Effector CD8-positive, alpha-beta T cell (primary cell): ENCODE measurements around the gene C1orf232.

Experiments used
- DNase-seq: peaks from one replicate; lab custom pipeline; 2025; lab: John Stamatoyannopoulos, UW

Gene C1orf232

GRCh38 chr1:26156285-26157038, 12.3 kb downstream of the C1orf232 start:
- no peak for DNase-seq

DNA sequence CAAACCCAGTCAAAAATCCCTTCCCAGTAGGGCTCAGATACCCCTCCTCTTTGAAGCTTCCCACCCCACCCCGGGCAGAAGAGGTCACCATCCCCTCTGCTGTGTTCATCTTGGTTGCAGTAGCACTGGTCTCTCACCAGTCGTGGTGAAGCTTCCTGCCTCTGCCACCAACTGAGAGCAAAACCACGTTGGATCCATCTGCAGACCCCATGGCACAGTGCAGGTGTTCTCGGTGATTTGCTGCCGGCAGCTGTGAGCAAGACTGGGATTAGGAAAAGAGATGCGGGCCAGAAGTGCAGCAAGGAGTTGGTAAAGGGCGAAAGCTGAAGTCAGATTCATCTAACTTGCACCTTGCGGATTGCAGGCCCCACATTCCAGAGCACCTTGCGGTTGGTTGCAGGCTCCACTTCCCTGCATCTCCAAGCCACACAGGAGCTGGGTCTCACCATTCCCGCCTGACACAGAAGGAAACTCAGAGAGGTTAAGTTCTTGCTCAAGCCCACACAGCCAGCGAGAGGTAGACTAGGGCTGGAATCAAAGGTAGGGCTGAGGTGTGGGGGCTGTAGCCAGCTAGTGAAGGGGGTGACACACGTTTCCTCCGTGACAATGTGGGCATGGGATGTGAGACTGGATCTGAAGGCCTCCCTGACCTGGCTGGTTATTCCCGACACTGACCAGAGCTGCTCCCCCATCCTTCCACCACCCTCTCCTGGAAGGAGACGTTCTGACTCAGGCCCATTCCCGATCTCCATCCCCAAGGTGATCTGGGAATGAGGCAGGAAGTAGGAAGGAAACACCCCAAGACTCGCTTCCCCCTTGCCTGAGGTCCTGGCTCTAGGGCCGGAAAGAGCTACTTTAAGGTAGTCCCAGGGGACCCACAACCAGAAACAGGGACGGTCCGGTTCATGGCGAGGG, 13.1 kb downstream of the C1orf232 start:
- DNase-seq, result no peak

DNA sequence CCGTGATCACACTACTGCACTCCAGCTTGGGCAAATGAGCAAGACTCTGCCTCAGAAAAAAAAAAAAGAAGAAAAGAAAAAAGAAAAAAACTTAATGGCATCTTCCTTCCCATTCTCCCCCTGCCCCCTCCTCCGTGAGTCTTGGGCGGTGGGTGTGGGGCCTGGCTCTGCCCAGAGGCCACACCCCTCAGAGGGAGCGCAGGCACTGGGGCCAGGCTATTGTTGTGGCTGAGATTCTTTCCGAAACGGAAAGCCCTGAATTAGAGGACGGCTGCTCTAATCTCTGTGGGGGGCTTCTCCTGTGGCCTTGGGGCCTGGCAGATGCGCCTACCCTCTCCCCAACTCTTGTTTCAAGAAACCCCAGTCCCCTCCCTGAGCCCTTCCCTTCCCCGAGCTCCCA, 14.0 kb downstream of the C1orf232 start:
- no peak for DNase-seq

- DNase-seq, result no peak
These were observed 14.7 kb downstream of the C1orf232 start for GRCh38 chr1:26153966-26154532.

GRCh38 chr1:26148887-26149286, 19.9 kb downstream of the C1orf232 start:
- DNase-seq, result no peak

- DNase-seq, result no peak
These were observed 22.8 kb downstream of the C1orf232 start for GRCh38 chr1:26145960-26146294.

- DNase-seq, result peak; percentile 61
These were observed 23.5 kb downstream of the C1orf232 start for GRCh38 chr1:26145041-26145959.

- no peak for DNase-seq
These were observed 26.6 kb downstream of the C1orf232 start for GRCh38 chr1:26142159-26142558.

DNA sequence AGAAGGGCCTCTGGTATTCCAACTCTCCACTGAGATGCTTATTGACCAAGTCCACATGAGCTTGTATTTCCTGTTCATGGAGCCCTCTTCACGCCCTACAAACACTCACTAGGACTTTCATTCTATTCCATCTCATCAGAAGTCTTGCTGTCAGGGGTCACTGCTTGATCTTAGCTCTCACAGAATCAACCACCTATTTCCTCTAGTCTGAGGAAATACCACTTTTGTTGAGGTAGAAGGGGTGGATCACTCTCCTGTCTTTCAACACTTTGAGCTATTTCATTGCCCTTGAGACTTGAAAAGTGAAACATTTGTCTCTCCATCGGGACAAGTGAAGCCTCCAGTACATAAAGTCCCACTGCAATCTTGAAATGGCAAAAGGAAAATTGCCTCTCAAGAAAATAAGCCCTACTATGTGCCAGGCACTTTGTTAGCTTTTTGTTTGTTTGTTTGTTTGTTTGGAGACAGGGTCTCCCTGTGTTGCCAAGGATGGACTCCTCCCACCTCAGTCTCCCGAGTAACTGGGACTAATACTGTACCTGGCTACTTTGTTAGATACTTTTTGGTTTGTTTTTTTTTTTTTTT, 29.7 kb downstream of the C1orf232 start:
- DNase-seq, result no peak

DNA sequence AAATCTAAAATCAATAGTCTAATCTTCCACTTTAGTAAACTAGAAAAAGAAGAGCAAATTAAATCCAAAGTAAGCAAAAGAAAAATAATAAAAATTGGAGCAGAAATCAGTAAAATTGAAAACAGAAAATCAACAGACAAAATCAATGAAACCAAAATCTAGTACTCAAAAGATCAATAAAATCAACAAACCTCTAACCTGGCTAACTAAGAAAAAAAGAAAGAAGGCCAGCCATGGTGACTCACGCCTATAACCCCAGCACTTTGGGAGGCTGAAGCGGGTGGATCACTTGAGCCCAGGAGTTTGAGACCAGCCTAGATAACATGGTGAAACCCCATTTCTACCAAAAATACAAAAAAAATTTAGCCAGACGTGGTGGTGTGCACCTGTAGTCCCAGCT, 34.3 kb downstream of the C1orf232 start:
- no peak for DNase-seq

DNA sequence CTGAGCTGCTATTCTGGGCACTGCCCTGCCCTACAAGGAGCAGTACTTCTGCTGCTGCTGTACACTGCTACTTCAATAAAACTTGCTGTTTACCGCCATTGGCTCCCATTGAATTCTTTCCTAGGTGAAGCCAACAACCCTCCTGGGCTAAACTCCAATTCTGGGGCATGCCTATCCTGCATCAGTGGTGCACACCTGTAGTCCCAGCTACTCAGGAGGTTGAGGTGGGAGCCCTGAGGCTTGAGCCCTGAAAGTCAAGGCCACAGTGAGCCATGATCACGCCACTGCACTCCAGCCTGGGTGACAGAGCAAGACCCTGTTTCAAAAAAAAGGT, 36.0 kb downstream of the C1orf232 start:
- no peak for DNase-seq

DNA sequence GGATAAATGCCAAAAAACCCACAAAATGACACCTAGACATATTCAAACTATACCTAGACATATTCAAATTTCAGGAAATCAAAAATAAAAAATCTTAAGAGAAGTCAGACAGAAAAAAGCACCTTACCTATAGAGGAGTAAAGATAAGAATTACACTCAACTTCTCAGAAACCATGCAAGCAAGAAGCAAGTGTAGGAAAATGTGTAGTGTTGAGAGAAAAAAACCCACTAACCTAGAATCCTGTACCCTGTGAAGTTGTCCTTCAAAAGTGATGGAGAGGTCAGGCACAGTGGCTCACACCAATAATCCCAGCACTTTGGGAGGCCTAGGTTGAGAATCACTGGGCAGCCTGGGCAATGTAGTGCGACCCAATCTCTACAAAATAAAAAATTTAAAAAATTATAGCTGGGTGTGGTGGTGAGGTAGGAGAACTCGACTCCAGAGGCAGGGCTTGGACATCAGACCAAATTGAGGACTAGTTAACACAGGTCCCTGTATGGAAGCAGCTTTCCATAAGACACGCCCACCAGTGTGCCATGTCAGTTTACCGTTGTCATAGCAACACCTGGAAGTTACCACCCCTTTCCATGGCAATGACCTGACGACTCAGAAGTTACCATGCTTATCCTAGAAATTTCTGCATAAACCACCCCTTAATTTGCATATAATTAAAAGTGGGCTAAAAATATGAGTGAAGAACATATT, 36.5 kb downstream of the C1orf232 start:
- no peak for DNase-seq

GRCh38 chr1:26130695-26131094, 38.1 kb downstream of the C1orf232 start:
- no peak for DNase-seq

GRCh38 chr1:26129778-26130177, 39.0 kb downstream of the C1orf232 start:
- DNase-seq, result no peak

- no peak for DNase-seq
These were observed 41.3 kb downstream of the C1orf232 start for GRCh38 chr1:26127235-26128163.

DNA sequence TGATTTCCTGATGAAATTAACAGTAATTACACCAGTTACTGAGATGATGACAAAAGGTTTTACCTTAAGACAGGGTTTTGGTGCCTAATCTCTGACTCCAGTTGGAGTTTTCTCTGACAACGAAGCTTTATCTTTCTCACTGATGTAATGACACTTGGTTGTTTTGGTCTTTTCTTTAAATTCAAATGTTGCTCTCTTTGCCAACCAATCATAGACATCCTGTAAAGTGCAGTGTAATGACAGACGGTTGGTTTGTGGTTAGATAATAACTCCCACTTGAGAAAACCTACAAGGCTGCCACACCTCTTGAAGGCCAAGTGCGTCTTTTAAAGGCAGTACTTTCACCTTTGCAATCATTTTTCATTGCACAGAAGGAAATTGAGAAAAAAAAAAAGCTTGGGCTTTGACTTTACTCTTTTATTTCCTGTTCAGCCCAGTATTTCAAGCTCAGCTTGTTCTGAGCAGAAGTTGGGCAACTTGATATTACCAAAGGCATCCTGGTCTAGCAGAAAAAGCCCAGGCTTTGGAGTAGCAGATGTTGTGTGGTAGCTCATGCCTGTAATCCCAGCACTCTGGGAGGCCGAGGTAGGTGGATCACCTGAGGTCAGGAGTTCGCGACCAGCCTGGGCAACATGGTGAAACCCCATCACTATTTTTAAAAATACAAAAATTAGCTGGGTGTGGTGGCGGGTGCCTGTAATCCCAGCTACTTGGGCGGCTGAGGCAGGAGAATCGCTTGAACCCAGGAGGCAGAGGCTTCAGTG, 42.3 kb downstream of the C1orf232 start:
- DNase-seq, result peak; percentile 32

GRCh38 chr1:26125946-26126320, 42.8 kb downstream of the C1orf232 start:
- DNase-seq, result no peak

GRCh38 chr1:26125382-26125781, 43.4 kb downstream of the C1orf232 start:
- no peak for DNase-seq
